Motor neuron (in vitro differentiated cells): ENCODE measurements around the gene RHEX. TPM values are rescaled to one million over a fixed set of nuclear protein-coding genes. Genes with fewer than 3 reads are reported as not detected.

Experiments used
- ATAC-seq, 8 experiments: fragments of 200-7000 bp; cut with Tn5 transposase; replicated peaks in 6 of 8; 2 replicates each; pipeline ENCODE4 v1.8.0; 2021; ENCODE audit warnings: mild to moderate bottlenecking in 8 of 8, moderate library complexity in 8 of 8
- H3K27ac ChIP-seq, 2 donors: fragments of 250-450 bp; sonication (Bioruptor Pico); 2 replicates each; pipeline ENCODE4 v1.9.0; 2021; ENCODE audit warnings: antibody characterized with exemption in 2 of 2, mild to moderate bottlenecking in 2 of 2, moderate library complexity in 1 of 2
- H3K4me1 ChIP-seq, 2 donors: fragments of 250-450 bp; sonication (Bioruptor Pico); replicated peaks in 1 of 2; 2 replicates each; pipeline ENCODE4 v1.6.1; 2021; ENCODE audit warnings: antibody characterized with exemption in 2 of 2, mild to moderate bottlenecking in 2 of 2, moderate library complexity in 1 of 2
- H3K4me3 ChIP-seq, 5 donors: fragments of 250-450 bp; sonication (Bioruptor Pico); 2 replicates each; pipeline ENCODE4 v1.9.0; 2021; ENCODE audit warnings: antibody characterized with exemption in 5 of 5, mild to moderate bottlenecking in 5 of 5, moderate library complexity in 4 of 5
- WGBS, 10 experiments: fragments of 450-650 bp; shearing (Covaris generic); methylation state at CpG; one replicate each; pipeline ENCODE4 v1.0.0; 2022; 5-methylcytosine and 5-hydroxymethylcytosine counted together
- in situ Hi-C, 9 experiments: fragments of 400-800 bp; cut with MboI; loops; one replicate each; pipeline ENCODE4 v1.15.0; 2021; ENCODE audit warnings: low sequenced_read_pairs in 9 of 9, low pct_unique_long_range_greater_than_20kb in 2 of 9; ENCODE audit not compliant: unreplicated experiment in 9 of 9
- total RNA-seq, 8 experiments: library from RNA; unstranded; fragments of 300-600 nt; gene quantifications; 2 replicates each; pipeline versions ENCODE4 v1.2.3 to v1.2.4, GENCODE V29; 2022

The RHEX gene
- total RNA-seq, 8 experiments from 2014 or later = 0.29 to 1.2 (median 0.87) TPM; not detected in 5

- Histone ChIP-seq H3K4me1 (peaks cover 0 to 3% of the 10 kb centered on the region in 2 donors), H3K27ac (no peak overlapping the region), H3K4me3 (no peak overlapping the region)
- ATAC-seq = no peak
- 0 to 90% (median 55%) methylated on average over 1 to 3 of the region's 3 CpGs for WGBS, 10 experiments
- in situ Hi-C loops = no loop called here
Measured at GRCh38 chr1:206097381-206097780, 44.4 kb downstream of the RHEX start.

- peaks cover 0 to 3% of the 10 kb centered on the region in 2 donors for H3K4me1 ChIP-seq
- H3K4me3 ChIP-seq = no peak overlapping the region
- H3K27ac ChIP-seq = no peak overlapping the region
- ATAC-seq = no peak
- in situ Hi-C loops = no loop called here
- 66 to 96% (median 90%) methylated on average over 2 to 9 of the region's 9 CpGs for WGBS, 10 experiments
Measured at GRCh38 chr1:206098242-206098919, 45.4 kb downstream of the RHEX start.

GRCh38 chr1:206100226-206100815 lies 47.3 kb downstream of the RHEX start:
- no peak overlapping the region for H3K4me3 ChIP-seq
- WGBS, 10 experiments = 0 to 83% (median 75%) methylated on average over 1 of the region's 1 CpG; no CpG with 5 or more reads in 5 of the 10 experiments
- in situ Hi-C loops = loop anchor here in 5 of 9 experiments (5.0 to 25.0 kb wide), 5 partner anchors 76 to 313 kb away; partner anchors contain the start of genes CTSE (in 2 of the 5) and RAB29 (in 1 of the 5)
- peaks cover 0 to 3% of the 10 kb centered on the region in 2 donors for H3K4me1 ChIP-seq
- H3K27ac ChIP-seq = no peak overlapping the region
- no peak for ATAC-seq

- Histone ChIP-seq H3K4me1 (peaks cover 0 to 3% of the 10 kb centered on the region in 2 donors), H3K27ac (no peak overlapping the region), H3K4me3 (no peak overlapping the region)
- 20 to 89% (median 73%) methylated on average over 1 to 5 of the region's 6 CpGs for WGBS, 10 experiments
- ATAC-seq = no peak
- in situ Hi-C loops = loop anchor here in 5 of 9 experiments (5.0 to 25.0 kb wide), 5 partner anchors 77 to 314 kb away; partner anchors contain the start of genes CTSE (in 2 of the 5) and RAB29 (in 1 of the 5)
Measured at GRCh38 chr1:206101351-206102045, 48.5 kb downstream of the RHEX start.

GRCh38 chr1:206102292-206102936 lies 49.4 kb downstream of the RHEX start:
- Histone ChIP-seq H3K4me3 (no peak overlapping the region), H3K27ac (no peak overlapping the region), H3K4me1 (peaks cover 0 to 3% of the 10 kb centered on the region in 2 donors)
- in situ Hi-C loops = loop anchor here in 5 of 9 experiments (5.0 to 25.0 kb wide), 5 partner anchors 78 to 315 kb away; partner anchors contain the start of genes CTSE (in 2 of the 5) and RAB29 (in 1 of the 5)
- no peak for ATAC-seq

GRCh38 chr1:206103979-206104378 lies 51.0 kb downstream of the RHEX start:
- 60 to 100% (median 87%) methylated on average over 1 to 9 of the region's 10 CpGs; no CpG with 5 or more reads in 3 of the 10 experiments for WGBS, 10 experiments
- peaks cover 0 to 3% of the 10 kb centered on the region in 2 donors for H3K4me1 ChIP-seq
- no peak overlapping the region for H3K27ac ChIP-seq
- no peak overlapping the region for H3K4me3 ChIP-seq
- no peak for ATAC-seq
- in situ Hi-C loops = loop anchor here in 5 of 9 experiments (5.0 to 25.0 kb wide), 5 partner anchors 79 to 317 kb away; partner anchors contain the start of genes CTSE (in 2 of the 5) and RAB29 (in 1 of the 5)

GRCh38 chr1:206105464-206105995 lies 52.6 kb downstream of the RHEX start:
- peaks cover 0 to 3% of the 10 kb centered on the region in 2 donors for H3K4me1 ChIP-seq
- peak in 3 of 8 experiments; percentile 53 to 73 (median 68) for ATAC-seq
- in situ Hi-C loops = loop anchor here in 5 of 9 experiments (10.0 to 25.0 kb wide), 4 partner anchors 81 to 318 kb away; partner anchors contain the start of genes CTSE (in 2 of the 5) and RAB29 (in 1 of the 5)
- no peak overlapping the region for H3K4me3 ChIP-seq
- WGBS, 10 experiments = 35 to 96% (median 79%) methylated on average over 1 to 4 of the region's 4 CpGs
- H3K27ac ChIP-seq = no peak overlapping the region

GRCh38 chr1:206106328-206107167 lies 53.6 kb downstream of the RHEX start:
- in situ Hi-C loops = loop anchor here in 5 of 9 experiments (10.0 to 25.0 kb wide), 4 partner anchors 82 to 319 kb away; partner anchors contain the start of genes CTSE (in 2 of the 5) and RAB29 (in 1 of the 5)
- peak; percentile 79 to 99 (median 85) for ATAC-seq

GRCh38 chr1:206107168-206107544 lies 54.2 kb downstream of the RHEX start:
- ATAC-seq = no peak
- H3K4me1 ChIP-seq = peaks cover 0 to under 1% of the 10 kb centered on the region in 2 donors
- no peak overlapping the region for H3K27ac ChIP-seq
- no peak overlapping the region for H3K4me3 ChIP-seq
- in situ Hi-C loops = loop anchor here in 5 of 9 experiments (10.0 to 25.0 kb wide), 4 partner anchors 82 to 320 kb away; partner anchors contain the start of genes CTSE (in 2 of the 5) and RAB29 (in 1 of the 5)
- WGBS, 10 experiments = 50 to 100% (median 71%) methylated on average over 1 to 7 of the region's 7 CpGs; no CpG with 5 or more reads in 2 of the 10 experiments

More at GRCh38 chr1:206106328-206107167, 53.6 kb downstream of the RHEX start:
- no peak overlapping the region for H3K27ac ChIP-seq
- no peak overlapping the region for H3K4me3 ChIP-seq
- WGBS, 10 experiments = 0 to 57% (median 49%) methylated on average over 1 to 8 of the region's 8 CpGs; no CpG with 5 or more reads in 1 of the 10 experiments
- H3K4me1 ChIP-seq = peaks cover 0 to 3% of the 10 kb centered on the region in 2 donors

- ATAC-seq = no peak
Measured at GRCh38 chr1:206108635-206109034, 55.7 kb downstream of the RHEX start.

GRCh38 chr1:206109718-206110117 lies 56.7 kb downstream of the RHEX start:
- ATAC-seq = no peak
- 0 to 100% (median 57%) methylated on average over 1 to 3 of the region's 4 CpGs; no CpG with 5 or more reads in 5 of the 10 experiments for WGBS, 10 experiments
- Histone ChIP-seq H3K4me3 (no peak overlapping the region), H3K27ac (no peak overlapping the region), H3K4me1 (no peaks in the 10 kb centered on the region)
- in situ Hi-C loops = loop anchor here in 5 of 9 experiments (10.0 to 25.0 kb wide), 4 partner anchors 85 to 322 kb away; partner anchors contain the start of genes CTSE (in 2 of the 5) and RAB29 (in 1 of the 5)

More at GRCh38 chr1:206108635-206109034, 55.7 kb downstream of the RHEX start:
- H3K4me3 ChIP-seq = no peak overlapping the region
- H3K4me1 ChIP-seq = no peaks in the 10 kb centered on the region
- 20 to 83% (median 58%) methylated on average over 1 to 2 of the region's 2 CpGs; no CpG with 5 or more reads in 6 of the 10 experiments for whole genome bisulfite sequencing, 10 experiments
- in situ Hi-C loops = loop anchor here in 5 of 9 experiments (10.0 to 25.0 kb wide), 4 partner anchors 84 to 321 kb away; partner anchors contain the start of genes CTSE (in 2 of the 5) and RAB29 (in 1 of the 5)
- H3K27ac ChIP-seq = no peak overlapping the region
